GM12878 (cell line): ENCODE measurements around the gene PITPNC1. TPM values are rescaled to one million over a fixed set of nuclear protein-coding genes. Genes with fewer than 3 reads are reported as not detected.

ENCODE experiments used
- BMI1 ChIP-seq: fragments of 450-650 bp; IDR thresholded peaks from 2 replicates; pipeline ENCODE4 v1.6.1; 2016; ENCODE audit warnings: mild to moderate bottlenecking, moderate library complexity, borderline replicate concordance
- EP300 ChIP-seq, 2 experiments: fragments of 150-350 bp in 1 of 2; IDR thresholded peaks; 2 replicates each; pipeline ENCODE4 v1.6.1; 2011 to 2012; ENCODE audit warnings: low read depth in 2 of 2, low read length in 2 of 2, borderline replicate concordance in 1 of 2, improper control_type of control experiment in 1 of 2, inconsistent platforms in 1 of 2; ENCODE audit not compliant: control insufficient read depth in 1 of 2
- GATAD2B ChIP-seq: fragments of 450-650 bp; conservative IDR thresholded peaks from 2 replicates; pipeline ENCODE4 v1.6.1; 2017; ENCODE audit warnings: low read depth, mild to moderate bottlenecking, moderate library complexity
- IRF4 ChIP-seq: IDR thresholded peaks from 2 replicates; pipeline ENCODE4 v1.6.1; 2011; ENCODE audit warnings: low read depth, low read length
- JUND ChIP-seq: IDR thresholded peaks from 2 replicates; pipeline ENCODE4 v1.6.1; 2012; ENCODE audit warnings: low read depth, mild to moderate bottlenecking, low read length, improper control_type of control experiment, moderate library complexity
- MXI1 ChIP-seq: fragments of 150-350 bp; IDR thresholded peaks from 2 replicates; pipeline ENCODE4 v1.6.1; 2011; ENCODE audit warnings: low read depth, mild to moderate bottlenecking, inconsistent platforms, low read length, improper control_type of control experiment
- POLR2A ChIP-seq: IDR thresholded peaks from 2 replicates; pipeline ENCODE4 v1.6.1; 2011; ENCODE audit warnings: low read depth, mild to moderate bottlenecking, low read length
- RB1 ChIP-seq: fragments of 450-650 bp; formaldehyde crosslinking; IDR thresholded peaks from 2 replicates; pipeline ENCODE4 v1.6.1; 2017; ENCODE audit warnings: mild to moderate bottlenecking, borderline replicate concordance
- STAT1 ChIP-seq: fragments of 450-650 bp; conservative IDR thresholded peaks from 2 replicates; pipeline ENCODE4 v1.6.1; 2014; ENCODE audit warnings: antibody characterized with exemption, mild to moderate bottlenecking
- STAT3 ChIP-seq: IDR thresholded peaks from 2 replicates; pipeline ENCODE4 v1.6.1; 2011; ENCODE audit warnings: low read depth, low read length, improper control_type of control experiment
- YY1 ChIP-seq: IDR thresholded peaks from 2 replicates; pipeline ENCODE4 v1.6.1; 2011; ENCODE audit warnings: low read depth, mild to moderate bottlenecking, low read length
- ZZZ3 ChIP-seq: IDR thresholded peaks from 2 replicates; pipeline ENCODE4 v1.6.1; 2011; ENCODE audit warnings: low read depth; ENCODE audit not compliant: control insufficient read depth, insufficient read length
- polyA plus RNA-seq, 11 experiments: library from polyadenylated mRNA; depleted of rRNA in 4 of 11; unstranded in 6 of 11; stranded (reverse) in 5 of 11; fragments of >200 nt; fragmentation: Nextera tagmentation in 4 of 11; fragmentation: Illumina TruSeq in 1 of 11; extraction: Ambion mirVana in 4 of 11; extraction: Trizol in 1 of 11; gene quantifications; 1 replicate in 1 of 11; 2 replicates in 10 of 11; pipeline versions ENCODE4 v1.2.1 to v1.2.3, GENCODE V29; 2011 to 2016; ENCODE audit warnings: inconsistent platforms in 2 of 11, missing spikeins in 2 of 11, low read depth in 1 of 11
- total RNA-seq, 4 experiments: library from RNA; depleted of rRNA in 3 of 4; stranded (reverse); fragments of >200 nt in 3 of 4; fragmentation: Illumina TruSeq in 1 of 4; extraction: Trizol in 1 of 4; gene quantifications; 2 replicates each; pipeline versions ENCODE4 v1.2.1 to v1.2.3, GENCODE V29; 2013 to 2021
- TF ChIP-seq, protein P1 (sequence below): fragments of 450-650 bp; IDR thresholded peaks from 2 replicates; pipeline ENCODE4 v1.6.1; 2018; ENCODE audit warnings: mild to moderate bottlenecking, low read depth, moderate library complexity; ENCODE audit not compliant: partially characterized antibody
- TF ChIP-seq, protein P2 (sequence below): fragments of 450-650 bp; IDR thresholded peaks from 2 replicates; pipeline ENCODE4 v1.6.1; 2017; ENCODE audit warnings: mild to moderate bottlenecking, low read depth, inconsistent platforms; ENCODE audit not compliant: poor library complexity, severe bottlenecking
- TF ChIP-seq, protein P3 (sequence below): fragments of 150-350 bp; IDR thresholded peaks from 2 replicates; pipeline ENCODE4 v1.6.1; 2016; ENCODE audit warnings: low read depth, low read length
- TF ChIP-seq, protein P4 (sequence below): fragments of 450-650 bp; IDR thresholded peaks from 2 replicates; pipeline ENCODE4 v1.6.1; 2017; ENCODE audit warnings: mild to moderate bottlenecking, moderate library complexity

Gene PITPNC1
- total and polyA plus RNA-seq, 10 of the 15 experiments (the other 5 are each of a cell fraction or from before 2014, with no cell fraction given) = 12.2 to 62.4 (median 47.3) TPM

DNA sequence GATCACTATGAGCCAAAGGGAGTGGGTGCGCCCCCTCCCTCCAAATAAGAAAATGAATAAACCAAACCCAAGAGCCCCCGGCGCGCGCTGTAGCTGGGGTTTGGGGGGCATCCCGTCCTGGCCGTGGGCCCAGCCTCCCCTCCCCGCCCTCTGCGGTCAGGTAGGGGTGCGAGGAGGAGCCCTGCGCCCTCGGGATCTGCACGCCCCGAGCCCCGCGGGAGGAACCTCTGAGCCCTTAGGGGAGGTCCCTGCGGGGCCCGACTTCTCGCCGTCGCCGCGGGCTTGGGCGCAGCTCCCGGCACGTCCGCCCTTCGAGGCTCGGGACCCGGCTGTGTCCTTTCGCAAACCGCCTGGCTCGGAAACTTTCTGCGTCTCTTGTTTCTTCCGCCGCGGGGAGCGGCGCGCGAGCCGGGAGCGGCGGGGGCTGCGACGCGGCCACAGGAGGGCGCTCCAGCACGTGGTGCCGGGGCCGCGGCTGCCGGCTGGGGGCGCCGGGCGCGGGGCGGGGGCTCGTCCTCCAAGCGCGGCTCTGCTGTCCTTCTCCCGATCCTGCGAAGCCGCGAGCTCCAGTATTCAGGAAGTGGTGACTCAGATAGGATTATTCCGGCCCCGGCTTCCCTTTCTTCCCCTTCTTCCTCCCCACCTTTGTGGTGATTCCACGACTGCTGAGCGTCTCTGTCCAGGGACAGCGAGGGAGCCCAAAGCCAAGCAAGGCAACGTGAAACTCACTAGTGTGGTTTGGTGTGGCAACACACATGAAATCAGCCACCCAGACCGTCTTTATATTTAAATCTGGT lies 1.6 kb downstream of the PITPNC1 start (continued):
- peak; percentile 64; the same call in 1 of the 2 replicates for TF ChIP-seq YY1
- no peak for TF ChIP-seq IRF4
- TF ChIP-seq, protein P1, sequence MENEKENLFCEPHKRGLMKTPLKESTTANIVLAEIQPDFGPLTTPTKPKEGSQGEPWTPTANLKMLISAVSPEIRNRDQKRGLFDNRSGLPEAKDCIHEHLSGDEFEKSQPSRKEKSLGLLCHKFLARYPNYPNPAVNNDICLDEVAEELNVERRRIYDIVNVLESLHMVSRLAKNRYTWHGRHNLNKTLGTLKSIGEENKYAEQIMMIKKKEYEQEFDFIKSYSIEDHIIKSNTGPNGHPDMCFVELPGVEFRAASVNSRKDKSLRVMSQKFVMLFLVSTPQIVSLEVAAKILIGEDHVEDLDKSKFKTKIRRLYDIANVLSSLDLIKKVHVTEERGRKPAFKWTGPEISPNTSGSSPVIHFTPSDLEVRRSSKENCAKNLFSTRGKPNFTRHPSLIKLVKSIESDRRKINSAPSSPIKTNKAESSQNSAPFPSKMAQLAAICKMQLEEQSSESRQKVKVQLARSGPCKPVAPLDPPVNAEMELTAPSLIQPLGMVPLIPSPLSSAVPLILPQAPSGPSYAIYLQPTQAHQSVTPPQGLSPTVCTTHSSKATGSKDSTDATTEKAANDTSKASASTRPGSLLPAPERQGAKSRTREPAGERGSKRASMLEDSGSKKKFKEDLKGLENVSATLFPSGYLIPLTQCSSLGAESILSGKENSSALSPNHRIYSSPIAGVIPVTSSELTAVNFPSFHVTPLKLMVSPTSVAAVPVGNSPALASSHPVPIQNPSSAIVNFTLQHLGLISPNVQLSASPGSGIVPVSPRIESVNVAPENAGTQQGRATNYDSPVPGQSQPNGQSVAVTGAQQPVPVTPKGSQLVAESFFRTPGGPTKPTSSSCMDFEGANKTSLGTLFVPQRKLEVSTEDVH = no peak
- TF ChIP-seq RB1 = peak; percentile 75; the same call in 1 of the 2 replicates
- no peak for TF ChIP-seq JUND
- TF ChIP-seq, protein P2, sequence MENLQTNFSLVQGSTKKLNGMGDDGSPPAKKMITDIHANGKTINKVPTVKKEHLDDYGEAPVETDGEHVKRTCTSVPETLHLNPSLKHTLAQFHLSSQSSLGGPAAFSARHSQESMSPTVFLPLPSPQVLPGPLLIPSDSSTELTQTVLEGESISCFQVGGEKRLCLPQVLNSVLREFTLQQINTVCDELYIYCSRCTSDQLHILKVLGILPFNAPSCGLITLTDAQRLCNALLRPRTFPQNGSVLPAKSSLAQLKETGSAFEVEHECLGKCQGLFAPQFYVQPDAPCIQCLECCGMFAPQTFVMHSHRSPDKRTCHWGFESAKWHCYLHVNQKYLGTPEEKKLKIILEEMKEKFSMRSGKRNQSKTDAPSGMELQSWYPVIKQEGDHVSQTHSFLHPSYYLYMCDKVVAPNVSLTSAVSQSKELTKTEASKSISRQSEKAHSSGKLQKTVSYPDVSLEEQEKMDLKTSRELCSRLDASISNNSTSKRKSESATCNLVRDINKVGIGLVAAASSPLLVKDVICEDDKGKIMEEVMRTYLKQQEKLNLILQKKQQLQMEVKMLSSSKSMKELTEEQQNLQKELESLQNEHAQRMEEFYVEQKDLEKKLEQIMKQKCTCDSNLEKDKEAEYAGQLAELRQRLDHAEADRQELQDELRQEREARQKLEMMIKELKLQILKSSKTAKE = no peak
- 0 out of 4 replicates have a peak, but pooled peaks of 1 of the 2 experiments have one; percentile 18 for TF ChIP-seq EP300 (IDR thresholded peaks at IDR 0.05; ENCODE audit: borderline replicate concordance in 1 of 2, control insufficient read depth in 1 of 2, low read depth in 2 of 2, low read length in 2 of 2)
- TF ChIP-seq, protein P3, sequence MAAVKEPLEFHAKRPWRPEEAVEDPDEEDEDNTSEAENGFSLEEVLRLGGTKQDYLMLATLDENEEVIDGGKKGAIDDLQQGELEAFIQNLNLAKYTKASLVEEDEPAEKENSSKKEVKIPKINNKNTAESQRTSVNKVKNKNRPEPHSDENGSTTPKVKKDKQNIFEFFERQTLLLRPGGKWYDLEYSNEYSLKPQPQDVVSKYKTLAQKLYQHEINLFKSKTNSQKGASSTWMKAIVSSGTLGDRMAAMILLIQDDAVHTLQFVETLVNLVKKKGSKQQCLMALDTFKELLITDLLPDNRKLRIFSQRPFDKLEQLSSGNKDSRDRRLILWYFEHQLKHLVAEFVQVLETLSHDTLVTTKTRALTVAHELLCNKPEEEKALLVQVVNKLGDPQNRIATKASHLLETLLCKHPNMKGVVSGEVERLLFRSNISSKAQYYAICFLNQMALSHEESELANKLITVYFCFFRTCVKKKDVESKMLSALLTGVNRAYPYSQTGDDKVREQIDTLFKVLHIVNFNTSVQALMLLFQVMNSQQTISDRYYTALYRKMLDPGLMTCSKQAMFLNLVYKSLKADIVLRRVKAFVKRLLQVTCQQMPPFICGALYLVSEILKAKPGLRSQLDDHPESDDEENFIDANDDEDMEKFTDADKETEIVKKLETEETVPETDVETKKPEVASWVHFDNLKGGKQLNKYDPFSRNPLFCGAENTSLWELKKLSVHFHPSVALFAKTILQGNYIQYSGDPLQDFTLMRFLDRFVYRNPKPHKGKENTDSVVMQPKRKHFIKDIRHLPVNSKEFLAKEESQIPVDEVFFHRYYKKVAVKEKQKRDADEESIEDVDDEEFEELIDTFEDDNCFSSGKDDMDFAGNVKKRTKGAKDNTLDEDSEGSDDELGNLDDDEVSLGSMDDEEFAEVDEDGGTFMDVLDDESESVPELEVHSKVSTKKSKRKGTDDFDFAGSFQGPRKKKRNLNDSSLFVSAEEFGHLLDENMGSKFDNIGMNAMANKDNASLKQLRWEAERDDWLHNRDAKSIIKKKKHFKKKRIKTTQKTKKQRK = no peak
- no peak for TF ChIP-seq STAT1
- peak; percentile 79 for TF ChIP-seq POLR2A
- TF ChIP-seq, protein P4, sequence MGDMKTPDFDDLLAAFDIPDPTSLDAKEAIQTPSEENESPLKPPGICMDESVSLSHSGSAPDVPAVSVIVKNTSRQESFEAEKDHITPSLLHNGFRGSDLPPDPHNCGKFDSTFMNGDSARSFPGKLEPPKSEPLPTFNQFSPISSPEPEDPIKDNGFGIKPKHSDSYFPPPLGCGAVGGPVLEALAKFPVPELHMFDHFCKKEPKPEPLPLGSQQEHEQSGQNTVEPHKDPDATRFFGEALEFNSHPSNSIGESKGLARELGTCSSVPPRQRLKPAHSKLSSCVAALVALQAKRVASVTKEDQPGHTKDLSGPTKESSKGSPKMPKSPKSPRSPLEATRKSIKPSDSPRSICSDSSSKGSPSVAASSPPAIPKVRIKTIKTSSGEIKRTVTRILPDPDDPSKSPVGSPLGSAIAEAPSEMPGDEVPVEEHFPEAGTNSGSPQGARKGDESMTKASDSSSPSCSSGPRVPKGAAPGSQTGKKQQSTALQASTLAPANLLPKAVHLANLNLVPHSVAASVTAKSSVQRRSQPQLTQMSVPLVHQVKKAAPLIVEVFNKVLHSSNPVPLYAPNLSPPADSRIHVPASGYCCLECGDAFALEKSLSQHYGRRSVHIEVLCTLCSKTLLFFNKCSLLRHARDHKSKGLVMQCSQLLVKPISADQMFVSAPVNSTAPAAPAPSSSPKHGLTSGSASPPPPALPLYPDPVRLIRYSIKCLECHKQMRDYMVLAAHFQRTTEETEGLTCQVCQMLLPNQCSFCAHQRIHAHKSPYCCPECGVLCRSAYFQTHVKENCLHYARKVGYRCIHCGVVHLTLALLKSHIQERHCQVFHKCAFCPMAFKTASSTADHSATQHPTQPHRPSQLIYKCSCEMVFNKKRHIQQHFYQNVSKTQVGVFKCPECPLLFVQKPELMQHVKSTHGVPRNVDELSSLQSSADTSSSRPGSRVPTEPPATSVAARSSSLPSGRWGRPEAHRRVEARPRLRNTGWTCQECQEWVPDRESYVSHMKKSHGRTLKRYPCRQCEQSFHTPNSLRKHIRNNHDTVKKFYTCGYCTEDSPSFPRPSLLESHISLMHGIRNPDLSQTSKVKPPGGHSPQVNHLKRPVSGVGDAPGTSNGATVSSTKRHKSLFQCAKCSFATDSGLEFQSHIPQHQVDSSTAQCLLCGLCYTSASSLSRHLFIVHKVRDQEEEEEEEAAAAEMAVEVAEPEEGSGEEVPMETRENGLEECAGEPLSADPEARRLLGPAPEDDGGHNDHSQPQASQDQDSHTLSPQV = peak; percentile 75; the same call in 1 of the 2 replicates
- TF ChIP-seq ZZZ3 = no peak
- peak; percentile 59; the same call in 1 of the 2 replicates for TF ChIP-seq GATAD2B
- TF ChIP-seq MXI1 = peak; percentile 78
- no peak for TF ChIP-seq BMI1
- no peak for TF ChIP-seq STAT3
